Retina (tissue), 1 donor: Measurements from ENCODE around the gene OTOP2.
"Not testable (repeated sequence)": the region's sequence is repeated elsewhere in the genome, so short reads cannot be mapped to it uniquely, and the experiment has no call there.

Source experiments
- DNase-seq: peaks from one replicate; pipeline ENCODE4 v3.0.0-alpha.2; 2016

The OTOP2 gene

GRCh38 chr17:74975943-74976342 lies 51.9 kb downstream of the OTOP2 start:
- DNase-seq, result no peak

- no peak for DNase-seq
Measured at GRCh38 chr17:74977802-74978201, 53.7 kb downstream of the OTOP2 start.

- DNase-seq, result no peak
Measured at GRCh38 chr17:74978240-74978639, 54.2 kb downstream of the OTOP2 start.

GRCh38 chr17:74979408-74980146 lies 55.5 kb downstream of the OTOP2 start:
- DNase-seq, result no peak

GRCh38 chr17:74981318-74981978 lies 57.4 kb downstream of the OTOP2 start:
- DNase-seq, result no peak

GRCh38 chr17:74981979-74982662 lies 58.0 kb downstream of the OTOP2 start:
- peak; percentile 95 for DNase-seq

GRCh38 chr17:74982663-74983313 lies 58.7 kb downstream of the OTOP2 start:
- DNase-seq, result not testable (repeated sequence)
